ENCODE results near the gene SRPRA. TPM values are rescaled to one million over a fixed set of nuclear protein-coding genes. Genes with fewer than 3 reads are reported as not detected.

The SRPRA gene, protein sequence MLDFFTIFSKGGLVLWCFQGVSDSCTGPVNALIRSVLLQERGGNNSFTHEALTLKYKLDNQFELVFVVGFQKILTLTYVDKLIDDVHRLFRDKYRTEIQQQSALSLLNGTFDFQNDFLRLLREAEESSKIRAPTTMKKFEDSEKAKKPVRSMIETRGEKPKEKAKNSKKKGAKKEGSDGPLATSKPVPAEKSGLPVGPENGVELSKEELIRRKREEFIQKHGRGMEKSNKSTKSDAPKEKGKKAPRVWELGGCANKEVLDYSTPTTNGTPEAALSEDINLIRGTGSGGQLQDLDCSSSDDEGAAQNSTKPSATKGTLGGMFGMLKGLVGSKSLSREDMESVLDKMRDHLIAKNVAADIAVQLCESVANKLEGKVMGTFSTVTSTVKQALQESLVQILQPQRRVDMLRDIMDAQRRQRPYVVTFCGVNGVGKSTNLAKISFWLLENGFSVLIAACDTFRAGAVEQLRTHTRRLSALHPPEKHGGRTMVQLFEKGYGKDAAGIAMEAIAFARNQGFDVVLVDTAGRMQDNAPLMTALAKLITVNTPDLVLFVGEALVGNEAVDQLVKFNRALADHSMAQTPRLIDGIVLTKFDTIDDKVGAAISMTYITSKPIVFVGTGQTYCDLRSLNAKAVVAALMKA
- total RNA-seq: 107 and 108 TPM in 2 replicates

DNA sequence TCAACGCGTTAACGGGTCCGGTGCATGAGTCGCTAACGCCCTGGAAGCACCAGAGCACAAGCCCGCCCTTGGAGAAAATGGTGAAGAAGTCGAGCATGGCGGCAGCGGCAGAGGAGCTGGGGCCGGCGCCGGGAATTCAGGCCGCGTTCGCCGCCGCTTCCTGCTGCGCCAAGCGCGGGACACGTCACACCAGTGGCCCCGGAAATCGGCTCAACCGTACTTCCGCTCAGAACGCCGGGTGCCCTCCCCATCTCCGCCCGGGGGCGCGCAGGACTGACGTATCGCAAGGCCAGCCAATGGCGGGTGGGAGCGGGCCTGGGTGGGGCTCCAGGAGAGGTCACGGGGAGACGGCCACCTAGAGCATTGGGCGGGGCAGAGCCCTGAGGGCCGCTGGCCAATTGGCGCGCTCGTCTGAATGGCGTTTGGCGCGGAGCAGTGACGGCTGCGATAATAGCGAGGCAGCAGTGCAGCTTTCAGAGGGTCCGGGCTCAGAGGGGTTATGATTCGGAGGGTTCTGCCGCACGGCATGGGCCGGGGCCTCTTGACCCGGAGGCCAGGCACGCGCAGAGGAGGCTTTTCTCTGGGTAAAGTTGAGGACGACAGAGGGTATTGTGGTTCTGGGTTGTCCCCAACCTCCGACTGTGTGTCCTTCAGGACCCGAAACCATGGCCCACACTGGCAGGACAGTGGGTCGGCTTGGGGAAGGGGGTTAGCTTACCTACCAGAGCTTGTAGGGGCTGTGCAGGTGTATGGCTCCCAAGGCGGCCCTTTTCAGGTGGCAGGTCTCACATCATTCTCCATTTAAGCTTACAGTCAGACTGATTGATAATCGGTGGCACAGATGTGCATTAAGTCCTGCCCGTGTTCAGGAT lies at the start of gene SRPRA, which contains the start of gene FOXRED1:
Gene SRPRA, minus strand, starts transcription at position 188 of the 872 bp plus-strand sequence. Its CDS starts 91 bp downstream, at position 97.
Gene FOXRED1, plus strand, starts transcription at position 447 of the 872 bp plus-strand sequence. Its CDS starts 53 bp downstream, at position 500.

DNA sequence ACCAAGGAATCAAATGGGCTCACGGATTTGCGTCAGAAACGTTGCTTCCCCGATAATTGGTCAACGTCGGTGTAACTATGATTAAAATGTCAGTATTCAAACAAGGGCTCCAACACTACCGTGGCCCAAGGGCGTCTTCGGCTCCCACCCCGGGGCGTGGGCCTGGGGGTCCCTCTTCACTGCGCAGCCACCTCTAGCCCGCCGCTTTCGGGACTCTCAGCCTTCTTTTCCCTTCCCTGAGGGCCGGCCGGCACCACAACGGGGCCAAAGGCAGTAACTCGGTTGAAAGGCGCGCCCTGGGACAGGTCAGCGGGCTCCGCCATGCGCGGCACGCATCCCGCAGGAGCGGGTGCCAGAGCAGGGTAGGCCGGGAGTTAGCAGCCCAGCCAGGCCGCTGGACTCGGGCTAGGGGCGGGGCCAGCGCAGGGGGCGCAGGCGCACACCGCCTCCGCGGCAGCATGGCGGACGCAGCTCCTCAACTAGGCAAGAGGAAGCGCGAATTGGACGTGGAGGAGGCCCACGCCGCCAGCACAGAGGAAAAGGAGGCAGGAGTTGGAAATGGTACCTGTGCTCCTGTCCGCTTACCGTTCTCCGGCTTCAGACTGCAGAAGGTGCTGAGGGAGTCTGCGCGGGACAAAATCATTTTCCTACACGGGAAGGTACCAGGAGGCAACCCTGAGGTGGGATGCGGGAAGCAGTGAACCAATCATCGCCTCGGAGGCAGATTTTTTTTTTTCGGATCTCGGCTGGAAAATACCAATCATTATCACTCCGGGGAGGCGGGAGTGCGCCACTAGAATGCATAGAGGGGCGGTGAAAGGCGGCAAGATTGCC lies 35.1 kb upstream of the SRPRA start, which contains the start of gene DCPS:
Gene DCPS, plus strand, starts transcription at position 438 of the 834 bp plus-strand sequence. Its CDS starts 21 bp downstream, at position 459.

DNA sequence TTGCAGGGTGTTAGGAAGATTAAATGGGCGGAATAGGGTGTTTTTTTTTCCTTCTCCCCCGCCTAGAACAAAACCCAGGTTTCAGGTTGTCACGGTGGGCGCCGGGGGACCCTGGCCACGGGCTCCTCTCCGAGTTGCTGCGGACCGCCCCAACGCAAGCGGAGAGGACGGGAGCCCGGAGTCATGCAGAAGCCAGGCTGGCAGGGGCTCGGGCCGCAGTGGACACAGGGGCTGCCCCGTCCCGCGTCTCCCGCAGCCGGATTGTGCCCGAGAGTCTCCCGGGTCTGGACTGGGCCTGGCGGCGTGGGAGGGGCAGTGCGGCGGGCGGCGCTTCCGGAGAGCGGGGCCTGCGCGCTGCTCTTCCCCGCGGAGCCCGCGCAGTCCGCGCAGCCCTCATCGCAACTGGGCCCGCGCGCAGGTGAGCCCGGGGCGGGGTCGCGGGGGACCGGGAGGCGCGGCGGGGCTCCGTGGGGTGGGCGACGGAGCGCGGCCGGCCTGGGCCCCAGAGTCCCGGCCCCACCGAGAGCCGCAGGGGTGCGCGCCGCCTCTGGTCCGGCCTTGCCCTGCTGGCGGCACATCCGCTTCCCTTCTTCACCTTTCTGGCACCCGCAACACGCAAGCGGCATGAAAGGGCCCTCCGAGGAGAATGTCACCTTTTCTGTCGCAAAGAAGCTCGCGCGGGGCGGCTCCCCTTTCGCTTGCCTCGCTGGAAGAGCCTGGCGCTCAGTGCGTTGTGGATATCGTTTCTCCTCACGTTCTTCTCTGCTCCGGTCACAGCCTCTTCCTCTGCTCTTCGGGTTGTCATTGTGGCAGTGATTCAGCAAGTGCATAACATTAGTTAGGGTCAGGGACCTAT lies 14.3 kb upstream of the SRPRA start, which contains the start of gene TIRAP:
Gene TIRAP, plus strand, starts transcription at position 358 of the 856 bp plus-strand sequence. CDS start 7,802 bp downstream, outside the sequence.

Other genes starting within 250 kb of the SRPRA start
- 2.1 and 5.3 TPM in 2 replicates for gene CDON, start 206.0 kb downstream of the SRPRA start, total RNA-seq
- gene RPUSD4, start 57.2 kb downstream of the SRPRA start, total RNA-seq: 29.4 and 33.0 TPM in 2 replicates
- 17.4 and 23.8 TPM in 2 replicates for gene FAM118B, start 57.1 kb downstream of the SRPRA start, total RNA-seq
- gene FOXRED1, start 259 bp upstream of the SRPRA start, total RNA-seq: 10.5 and 12.3 TPM in 2 replicates
- gene TIRAP, start 14.2 kb upstream of the SRPRA start, total RNA-seq: 4.1 and 5.0 TPM in 2 replicates
- 7.5 and 9.2 TPM in 2 replicates for gene DCPS, start 35.2 kb upstream of the SRPRA start, total RNA-seq
- 9.2 and 16.8 TPM in 2 replicates for gene ST3GAL4, start 86.8 kb upstream of the SRPRA start, total RNA-seq